HG03442 (cell line): ENCODE results near the gene PGRMC1.
A peak's percentile ranks its signal among the peaks of the same experiment; 100 is the strongest.
"Not testable (repeated sequence)": the region's sequence is repeated elsewhere in the genome, so short reads cannot be mapped to it uniquely, and the experiment has no call there.

Experiments used
- ATAC-seq: cut with Tn5 transposase; IDR thresholded peaks from one replicate; pipeline ENCODE4 v1.9.1; 2021; ENCODE audit warnings: mild to moderate bottlenecking, moderate library complexity; ENCODE audit not compliant: unreplicated experiment

PGRMC1 gene

GRCh38 chrX:119231936-119232445, 4.1 kb upstream of the PGRMC1 start:
- no peak for ATAC-seq

- no peak for ATAC-seq
These were observed 1.0 kb upstream of the PGRMC1 start for GRCh38 chrX:119235051-119235511.

GRCh38 chrX:119236623-119237561, 807 bp downstream of the PGRMC1 start:
- peak; percentile 22 for ATAC-seq

GRCh38 chrX:119237562-119237942, 1.5 kb downstream of the PGRMC1 start:
- ATAC-seq = no peak

GRCh38 chrX:119238557-119238956, 2.5 kb downstream of the PGRMC1 start:
- no peak for ATAC-seq

GRCh38 chrX:119240356-119240755, 4.3 kb downstream of the PGRMC1 start:
- ATAC-seq = no peak

GRCh38 chrX:119247702-119248101, 11.6 kb downstream of the PGRMC1 start:
- no peak for ATAC-seq

GRCh38 chrX:119249891-119250290, 13.8 kb downstream of the PGRMC1 start:
- no peak for ATAC-seq

- ATAC-seq = no peak
These were observed 15.3 kb downstream of the PGRMC1 start for GRCh38 chrX:119251386-119251785.

GRCh38 chrX:119252716-119253115, 16.6 kb downstream of the PGRMC1 start:
- ATAC-seq = no peak

GRCh38 chrX:119266364-119266995, 30.4 kb downstream of the PGRMC1 start:
- no peak for ATAC-seq

GRCh38 chrX:119267115-119267514, 31.0 kb downstream of the PGRMC1 start:
- ATAC-seq = not testable (repeated sequence)

GRCh38 chrX:119272882-119273419, 36.9 kb downstream of the PGRMC1 start:
- ATAC-seq = no peak

GRCh38 chrX:119273420-119274192, 37.5 kb downstream of the PGRMC1 start:
- ATAC-seq = no peak

- not testable (repeated sequence) for ATAC-seq
These were observed 46.3 kb downstream of the PGRMC1 start for GRCh38 chrX:119282347-119282746.

- ATAC-seq = no peak
These were observed 52.9 kb downstream of the PGRMC1 start for GRCh38 chrX:119288890-119289393.

- ATAC-seq = no peak
These were observed 54.4 kb downstream of the PGRMC1 start for GRCh38 chrX:119290476-119290875.

GRCh38 chrX:119291246-119291645, 55.2 kb downstream of the PGRMC1 start:
- ATAC-seq = not testable (repeated sequence)

GRCh38 chrX:119292445-119292844, 56.4 kb downstream of the PGRMC1 start:
- no peak for ATAC-seq
